ENCODE results near the gene TNPO3.

GRCh38 chr7:128962899-128963298, 92.0 kb downstream of the TNPO3 start:
- TF ChIP-seq, protein P1, sequence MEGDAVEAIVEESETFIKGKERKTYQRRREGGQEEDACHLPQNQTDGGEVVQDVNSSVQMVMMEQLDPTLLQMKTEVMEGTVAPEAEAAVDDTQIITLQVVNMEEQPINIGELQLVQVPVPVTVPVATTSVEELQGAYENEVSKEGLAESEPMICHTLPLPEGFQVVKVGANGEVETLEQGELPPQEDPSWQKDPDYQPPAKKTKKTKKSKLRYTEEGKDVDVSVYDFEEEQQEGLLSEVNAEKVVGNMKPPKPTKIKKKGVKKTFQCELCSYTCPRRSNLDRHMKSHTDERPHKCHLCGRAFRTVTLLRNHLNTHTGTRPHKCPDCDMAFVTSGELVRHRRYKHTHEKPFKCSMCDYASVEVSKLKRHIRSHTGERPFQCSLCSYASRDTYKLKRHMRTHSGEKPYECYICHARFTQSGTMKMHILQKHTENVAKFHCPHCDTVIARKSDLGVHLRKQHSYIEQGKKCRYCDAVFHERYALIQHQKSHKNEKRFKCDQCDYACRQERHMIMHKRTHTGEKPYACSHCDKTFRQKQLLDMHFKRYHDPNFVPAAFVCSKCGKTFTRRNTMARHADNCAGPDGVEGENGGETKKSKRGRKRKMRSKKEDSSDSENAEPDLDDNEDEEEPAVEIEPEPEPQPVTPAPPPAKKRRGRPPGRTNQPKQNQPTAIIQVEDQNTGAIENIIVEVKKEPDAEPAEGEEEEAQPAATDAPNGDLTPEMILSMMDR (IDR thresholded peaks at IDR 0.05; ENCODE audit: poor library complexity, severe bottlenecking) = no peak
- TF ChIP-seq REST (IDR thresholded peaks at IDR 0.05; ENCODE audit: borderline replicate concordance) = no peak
- no peak for TF ChIP-seq MXI1 (conservative IDR thresholded peaks at IDR 0.05; ENCODE audit: poor library complexity, severe bottlenecking)
- TF ChIP-seq EP300 (conservative IDR thresholded peaks at IDR 0.05; ENCODE audit: poor library complexity, severe bottlenecking) = no peak

Measured in neural cell (in vitro differentiated cells).